ENCODE data around the gene GFRA1. TPM values are rescaled to one million over a fixed set of nuclear protein-coding genes. Genes with fewer than 3 reads are reported as not detected.

GFRA1 gene
- total RNA-seq, 1 experiment from 2014 or later = not detected

- Histone ChIP-seq H3K9me3 (ENCODE audit: low read depth, low read length, poor library complexity, severe bottlenecking) (no peaks in the 10 kb centered on the region), H3K27ac (ENCODE audit: low read depth, low read length, poor library complexity, severe bottlenecking) (no peak overlapping the region), H3K4me1 (ENCODE audit: insufficient read depth, low read length, poor library complexity, severe bottlenecking) (no peaks in the 10 kb centered on the region), H3K36me3 (ENCODE audit: insufficient read depth, low read length, poor library complexity, severe bottlenecking) (no peaks in the 10 kb centered on the region), H3K27me3 (replicated peaks; ENCODE audit: insufficient read depth, low read depth, low read length, poor library complexity) (peaks cover 27% of the 10 kb centered on the region), H3K4me3 (ENCODE audit: low read depth, low read length, poor library complexity, severe bottlenecking) (no peak overlapping the region)
- ChIA-PET CTCF (no interaction called here), POLR2A (ENCODE audit: low non-redundant PET) (no interaction called here)
- BruUV-seq (replicated peaks) = no TSS peak
- intact Hi-C loops (cut with micrococcal nuclease; ENCODE audit: unreplicated experiment) = no loop called here
- TF ChIP-seq EZH2 (IDR thresholded peaks at IDR 0.05; ENCODE audit: borderline replicate concordance, low read depth, low read length, poor library complexity, severe bottlenecking) = no peak
- DNase-seq (ENCODE audit: low spot score) = no peak
Measured at GRCh38 chr10:116157485-116157884, 115.5 kb downstream of the GFRA1 start.

- POLR2A ChIA-PET (ENCODE audit: low non-redundant PET) = no interaction called here
Measured at GRCh38 chr10:116156819-116157218, 116.2 kb downstream of the GFRA1 start.

GRCh38 chr10:116155191-116155590 lies 117.8 kb downstream of the GFRA1 start:
- Histone ChIP-seq H3K4me3 (ENCODE audit: low read depth, low read length, poor library complexity, severe bottlenecking) (no peak overlapping the region), H3K27ac (ENCODE audit: low read depth, low read length, poor library complexity, severe bottlenecking) (no peak overlapping the region), H3K4me1 (ENCODE audit: insufficient read depth, low read length, poor library complexity, severe bottlenecking) (no peaks in the 10 kb centered on the region), H3K36me3 (ENCODE audit: insufficient read depth, low read length, poor library complexity, severe bottlenecking) (no peaks in the 10 kb centered on the region), H3K27me3 (replicated peaks; ENCODE audit: insufficient read depth, low read depth, low read length, poor library complexity) (peaks cover 45% of the 10 kb centered on the region), H3K9me3 (ENCODE audit: low read depth, low read length, poor library complexity, severe bottlenecking) (no peaks in the 10 kb centered on the region)
- no peak for DNase-seq (ENCODE audit: low spot score)
- ChIA-PET POLR2A (ENCODE audit: low non-redundant PET) (no interaction called here), CTCF (no interaction called here)
- TF ChIP-seq CTCF (conservative IDR thresholded peaks at IDR 0.05; ENCODE audit: low read depth, low read length) = no peak
- TF ChIP-seq EZH2 (IDR thresholded peaks at IDR 0.05; ENCODE audit: borderline replicate concordance, low read depth, low read length, poor library complexity, severe bottlenecking) = no peak
- intact Hi-C loops (cut with micrococcal nuclease; ENCODE audit: unreplicated experiment) = no loop called here
- BruUV-seq (replicated peaks) = no TSS peak

More at GRCh38 chr10:116156819-116157218, 116.2 kb downstream of the GFRA1 start:
- no peaks in the 10 kb centered on the region for H3K9me3 ChIP-seq (ENCODE audit: low read depth, low read length, poor library complexity, severe bottlenecking)
- CTCF ChIA-PET = no interaction called here
- no peak for TF ChIP-seq CTCF (conservative IDR thresholded peaks at IDR 0.05; ENCODE audit: low read depth, low read length)
- no peak for TF ChIP-seq EZH2 (IDR thresholded peaks at IDR 0.05; ENCODE audit: borderline replicate concordance, low read depth, low read length, poor library complexity, severe bottlenecking)
- no peak overlapping the region for H3K27ac ChIP-seq (ENCODE audit: low read depth, low read length, poor library complexity, severe bottlenecking)
- no TSS peak for BruUV-seq (replicated peaks)
- no peak overlapping the region for H3K4me3 ChIP-seq (ENCODE audit: low read depth, low read length, poor library complexity, severe bottlenecking)
- no peaks in the 10 kb centered on the region for H3K4me1 ChIP-seq (ENCODE audit: insufficient read depth, low read length, poor library complexity, severe bottlenecking)
- peaks cover 28% of the 10 kb centered on the region for H3K27me3 ChIP-seq (replicated peaks; ENCODE audit: insufficient read depth, low read depth, low read length, poor library complexity)
- no peak for DNase-seq (ENCODE audit: low spot score)
- intact Hi-C loops (cut with micrococcal nuclease; ENCODE audit: unreplicated experiment) = no loop called here
- H3K36me3 ChIP-seq (ENCODE audit: insufficient read depth, low read length, poor library complexity, severe bottlenecking) = no peaks in the 10 kb centered on the region

- Histone ChIP-seq H3K36me3 (ENCODE audit: insufficient read depth, low read length, poor library complexity, severe bottlenecking) (no peaks in the 10 kb centered on the region), H3K9me3 (ENCODE audit: low read depth, low read length, poor library complexity, severe bottlenecking) (no peaks in the 10 kb centered on the region), H3K4me3 (ENCODE audit: low read depth, low read length, poor library complexity, severe bottlenecking) (no peak overlapping the region), H3K27me3 (replicated peaks; ENCODE audit: insufficient read depth, low read depth, low read length, poor library complexity) (peaks cover 46% of the 10 kb centered on the region), H3K27ac (ENCODE audit: low read depth, low read length, poor library complexity, severe bottlenecking) (no peak overlapping the region), H3K4me1 (ENCODE audit: insufficient read depth, low read length, poor library complexity, severe bottlenecking) (no peaks in the 10 kb centered on the region)
- ChIA-PET POLR2A (ENCODE audit: low non-redundant PET) (no interaction called here), CTCF (no interaction called here)
- intact Hi-C loops (cut with micrococcal nuclease; ENCODE audit: unreplicated experiment) = no loop called here
- no peak for DNase-seq (ENCODE audit: low spot score)
- TF ChIP-seq EZH2 (IDR thresholded peaks at IDR 0.05; ENCODE audit: borderline replicate concordance, low read depth, low read length, poor library complexity, severe bottlenecking) (no peak), CTCF (conservative IDR thresholded peaks at IDR 0.05; ENCODE audit: low read depth, low read length) (no peak)
- no TSS peak for BruUV-seq (replicated peaks)
Measured at GRCh38 chr10:116154651-116155050, 118.4 kb downstream of the GFRA1 start.

All from A673 (cell line).